Bronchial epithelial cell (primary cell): ENCODE data around the gene C14orf180. TPM values are rescaled to one million over a fixed set of nuclear protein-coding genes. Genes with fewer than 3 reads are reported as not detected.

Source experiments
- DNase-seq: peaks from one replicate; pipeline ENCODE4 v3.0.0-alpha.2; 2010; ENCODE audit warnings: low read depth
- FAIRE-seq: peaks from 2 replicates; lab custom pipeline; 2011; peaks lifted over from hg19 to GRCh38; lab: Jason Lieb, UNC
- H3K27me3 ChIP-seq: 2 replicates; pipeline ENCODE4 v1.5.1; 2011; ENCODE audit warnings: low read length; ENCODE audit not compliant: control insufficient read depth, insufficient read depth
- H3K36me3 ChIP-seq: 2 replicates; pipeline ENCODE4 v1.5.1; 2011; ENCODE audit warnings: low read length; ENCODE audit not compliant: control insufficient read depth, insufficient read depth
- H3K4me3 ChIP-seq: 2 replicates; pipeline ENCODE4 v1.5.1; 2011; ENCODE audit warnings: mild to moderate bottlenecking, low read depth, low read length, control low read depth
- CTCF ChIP-seq: IDR thresholded peaks from 2 replicates; pipeline ENCODE4 v1.5.1; 2011; ENCODE audit warnings: mild to moderate bottlenecking, moderate library complexity, low read length, control low read depth, inconsistent platforms; ENCODE audit not compliant: insufficient read depth, severe bottlenecking
- total RNA-seq: library from RNA; depleted of rRNA; stranded (reverse); fragments of >200 nt; gene quantifications from 2 replicates; pipeline ENCODE4 v1.2.1, GENCODE V29; 2014

C14orf180 gene
- total RNA-seq, 1 donor from 2014 or later, result not detected

- Histone ChIP-seq H3K36me3 (no peaks in the 10 kb centered on the region), H3K4me3 (no peak overlapping the region), H3K27me3 (no peaks in the 10 kb centered on the region)
- no peak for DNase-seq
- no peak for TF ChIP-seq CTCF
- no peak for FAIRE-seq
These were observed 30.1 kb downstream of the C14orf180 start for GRCh38 chr14:104609666-104610065.

GRCh38 chr14:104610749-104611310, 31.3 kb downstream of the C14orf180 start:
- DNase-seq (no peak), FAIRE-seq (no peak)
- no peaks in the 10 kb centered on the region for H3K36me3 ChIP-seq
- no peak overlapping the region for H3K4me3 ChIP-seq
- TF ChIP-seq CTCF, result no peak
- peaks cover 1% of the 10 kb centered on the region for H3K27me3 ChIP-seq

- no peak for TF ChIP-seq CTCF
- H3K4me3 ChIP-seq, result no peak overlapping the region
- DNase-seq, result no peak
- H3K36me3 ChIP-seq, result no peaks in the 10 kb centered on the region
- no peak for FAIRE-seq
- peaks cover 1% of the 10 kb centered on the region for H3K27me3 ChIP-seq
These were observed 32.3 kb downstream of the C14orf180 start for GRCh38 chr14:104611881-104612280.

- Histone ChIP-seq H3K36me3 (no peaks in the 10 kb centered on the region), H3K4me3 (no peak overlapping the region), H3K27me3 (peaks cover 4% of the 10 kb centered on the region)
- DNase-seq (no peak), FAIRE-seq (no peak)
- TF ChIP-seq CTCF, result no peak
These were observed 34.7 kb downstream of the C14orf180 start for GRCh38 chr14:104614126-104614812.

GRCh38 chr14:104624939-104625338, 45.4 kb downstream of the C14orf180 start:
- Histone ChIP-seq H3K27me3 (no peaks in the 10 kb centered on the region), H3K36me3 (no peaks in the 10 kb centered on the region), H3K4me3 (no peak overlapping the region)
- no peak for DNase-seq
- no peak for TF ChIP-seq CTCF
- FAIRE-seq, result peak; percentile 36
